A549 (cell line): ENCODE results near the gene AGBL4. TPM values are rescaled to one million over a fixed set of nuclear protein-coding genes. Genes with fewer than 3 reads are reported as not detected.

Experiments
- ATAC-seq, 2 experiments: fragments of 200-7000 bp in 1 of 2; fragments of >200 bp in 1 of 2; cut with Nextera tagmentation in 1 of 2; cut with Tn5 transposase in 1 of 2; 3 replicates each; pipeline versions ENCODE4 v1.8.0 to v1.9.1; 2018 to 2020; ENCODE audit warnings: mild to moderate bottlenecking in 1 of 2, moderate library complexity in 1 of 2
- CTCF ChIA-PET: fragments of 300-600 bp; sonication (Branson Sonifier 250); formaldehyde crosslinking; extraction: SDS; loops from one replicate; lab custom pipeline; 2021; ENCODE audit warnings: antibody characterized with exemption, inconsistent platforms; lab: Yijun Ruan, JAX
- POLR2A ChIA-PET: fragments of 350-600 bp; formaldehyde crosslinking; extraction: SDS; loops from one replicate; lab custom pipeline; 2021; ENCODE audit warnings: antibody characterized with exemption, inconsistent platforms; lab: Yijun Ruan, JAX
- DNase-seq, 2 experiments: peaks; one replicate each; pipeline versions ENCODE4 v3.0.0 to v3.0.0-alpha.2; 2011 to 2016; ENCODE audit warnings: low read depth in 1 of 2, low spot score in 1 of 2
- FAIRE-seq: peaks from 2 replicates; lab custom pipeline; 2011; peaks lifted over from hg19 to GRCh38; lab: Jason Lieb, UNC
- H3K27ac ChIP-seq, 2 experiments: fragments of >200 bp; sonication (Bioruptor Twin); formaldehyde crosslinking; 3 replicates each; pipeline ENCODE4 v1.5.1; 2016 to 2017
- H3K4me1 ChIP-seq: fragments of >200 bp; sonication (Bioruptor Twin); formaldehyde crosslinking; 3 replicates; pipeline ENCODE4 v1.6.1; 2016
- H3K4me2 ChIP-seq: fragments of >200 bp; sonication (Bioruptor Twin); formaldehyde crosslinking; 3 replicates; pipeline ENCODE4 v1.6.1; 2016
- H3K4me3 ChIP-seq: fragments of >200 bp; sonication (Bioruptor Twin); formaldehyde crosslinking; 3 replicates; pipeline ENCODE4 v1.5.1; 2016
- H3K9me3 ChIP-seq: fragments of >200 bp; sonication (Bioruptor Twin); formaldehyde crosslinking; 3 replicates; pipeline ENCODE4 v1.6.1; 2016
- CBX8 ChIP-seq: fragments of 200-600 bp; sonication (generic); IDR thresholded peaks from 2 replicates; pipeline ENCODE4 v1.6.1; 2016
- CHD4 ChIP-seq: fragments of 200-600 bp; sonication (generic); IDR thresholded peaks from 2 replicates; pipeline ENCODE4 v1.6.1; 2016; ENCODE audit warnings: antibody characterized with exemption, mild to moderate bottlenecking, borderline replicate concordance
- EHMT2 ChIP-seq: fragments of 200-600 bp; sonication (generic); IDR thresholded peaks from 2 replicates; pipeline ENCODE4 v1.6.1; 2016; ENCODE audit warnings: antibody characterized with exemption, low read depth, mild to moderate bottlenecking, moderate library complexity
- EP300 ChIP-seq, 2 experiments: fragments of >200 bp; sonication (Bioruptor Twin); formaldehyde crosslinking; IDR thresholded peaks; 2 replicates in 1 of 2; 3 replicates in 1 of 2; pipeline ENCODE4 v1.6.1; 2016 to 2017
- ESRRA ChIP-seq: fragments of 150-350 bp; IDR thresholded peaks from 2 replicates; pipeline ENCODE4 v1.6.1; 2014; ENCODE audit warnings: mild to moderate bottlenecking, low read length, borderline replicate concordance
- FOXS1 ChIP-seq: fragments of 250-450 bp; sonication (Bioruptor Pico); IDR thresholded peaks from 2 replicates; pipeline ENCODE4 v1.5.0; 2020; ENCODE audit warnings: mild to moderate bottlenecking, moderate library complexity
- GATA3 ChIP-seq: IDR thresholded peaks from 2 replicates; pipeline ENCODE4 v1.6.1; 2012; ENCODE audit warnings: borderline replicate concordance
- HDAC2 ChIP-seq: fragments of 200-600 bp; sonication (generic); IDR thresholded peaks from 2 replicates; pipeline ENCODE4 v1.6.1; 2016
- HEYL ChIP-seq: fragments of 250-450 bp; sonication (Bioruptor Pico); IDR thresholded peaks from 2 replicates; pipeline ENCODE4 v1.8.0; 2021; ENCODE audit warnings: mild to moderate bottlenecking, moderate library complexity
- HOXA7 ChIP-seq: fragments of 250-450 bp; sonication (Bioruptor Pico); IDR thresholded peaks from 2 replicates; pipeline ENCODE4 v1.5.0; 2020; ENCODE audit warnings: mild to moderate bottlenecking, moderate library complexity
- HOXB5 ChIP-seq: fragments of 250-450 bp; sonication (Bioruptor Pico); IDR thresholded peaks from 2 replicates; pipeline ENCODE4 v1.5.0; 2020; ENCODE audit warnings: mild to moderate bottlenecking, moderate library complexity
- MYC ChIP-seq: IDR thresholded peaks from 2 replicates; pipeline ENCODE4 v1.6.1; 2012; ENCODE audit warnings: mild to moderate bottlenecking, inconsistent platforms, low read length, improper control_type of control experiment, borderline replicate concordance
- NPAS2 ChIP-seq: fragments of 250-450 bp; sonication (Bioruptor Pico); IDR thresholded peaks from 2 replicates; pipeline ENCODE4 v1.8.0; 2022; ENCODE audit warnings: mild to moderate bottlenecking, moderate library complexity, borderline replicate concordance
- POLR2A ChIP-seq: IDR thresholded peaks from 2 replicates; pipeline ENCODE4 v1.6.1; 2012; ENCODE audit warnings: mild to moderate bottlenecking, low read length
- POLR2AphosphoS2 ChIP-seq: conservative IDR thresholded peaks from 2 replicates; pipeline ENCODE4 v1.6.1; 2012; ENCODE audit warnings: low read length, improper control_type of control experiment, inconsistent platforms
- RAD21 ChIP-seq, 2 experiments: fragments of >200 bp in 1 of 2; sonication (Bioruptor Twin) in 1 of 2; formaldehyde crosslinking in 1 of 2; IDR thresholded peaks in 1 of 2; conservative IDR thresholded peaks in 1 of 2; 2 replicates in 1 of 2; 3 replicates in 1 of 2; pipeline ENCODE4 v1.6.1; 2012 to 2018; ENCODE audit warnings: inconsistent platforms in 1 of 2
- RCOR1 ChIP-seq: fragments of 150-350 bp; IDR thresholded peaks from 2 replicates; pipeline ENCODE4 v1.6.1; 2014; ENCODE audit warnings: antibody characterized with exemption, low read length, low read depth
- RNF2 ChIP-seq: fragments of 200-600 bp; sonication (generic); IDR thresholded peaks from 2 replicates; pipeline ENCODE4 v1.6.1; 2016; ENCODE audit warnings: low read depth, mild to moderate bottlenecking, antibody characterized with exemption, moderate library complexity, borderline replicate concordance
- ZSCAN20 ChIP-seq: fragments of 250-450 bp; sonication (Bioruptor Pico); IDR thresholded peaks from 2 replicates; pipeline ENCODE4 v1.8.0; 2022; ENCODE audit warnings: mild to moderate bottlenecking, moderate library complexity
- WGBS: methylation state at CpG from one replicate; pipeline ENCODE4 v1.1.6; 2017; ENCODE audit errors: missing lambda C conversion rate; 5-methylcytosine and 5-hydroxymethylcytosine counted together
- polyA plus RNA-seq, 4 experiments: library from polyadenylated mRNA; depleted of rRNA in 3 of 4; stranded (reverse); fragments of >200 nt; fragmentation: RNase III in 1 of 4; extraction: RNeasy Plus Mini Kit Qiagen cat#74134 plus additional on column Dnase treatment in 1 of 4; gene quantifications; 2 replicates in 3 of 4; 3 replicates in 1 of 4; pipeline ENCODE4 v1.2.3, GENCODE V29; 2011 to 2017
- TF ChIP-seq, protein P1 (sequence below): fragments of >200 bp; sonication (Bioruptor Twin); formaldehyde crosslinking; IDR thresholded peaks from 3 replicates; pipeline ENCODE4 v1.6.1; 2016
- TF ChIP-seq, protein P2 (sequence below): fragments of >200 bp; sonication (Bioruptor Twin); formaldehyde crosslinking; IDR thresholded peaks from 2 replicates; pipeline ENCODE4 v1.6.1; 2016
- TF ChIP-seq, protein P3 (sequence below): IDR thresholded peaks from 2 replicates; pipeline ENCODE4 v1.6.1; 2012; ENCODE audit warnings: low read depth, borderline replicate concordance

The AGBL4 gene
- polyA plus RNA-seq, 2 of the 4 experiments (the other 2 are of a cell fraction), result not detected

DNA sequence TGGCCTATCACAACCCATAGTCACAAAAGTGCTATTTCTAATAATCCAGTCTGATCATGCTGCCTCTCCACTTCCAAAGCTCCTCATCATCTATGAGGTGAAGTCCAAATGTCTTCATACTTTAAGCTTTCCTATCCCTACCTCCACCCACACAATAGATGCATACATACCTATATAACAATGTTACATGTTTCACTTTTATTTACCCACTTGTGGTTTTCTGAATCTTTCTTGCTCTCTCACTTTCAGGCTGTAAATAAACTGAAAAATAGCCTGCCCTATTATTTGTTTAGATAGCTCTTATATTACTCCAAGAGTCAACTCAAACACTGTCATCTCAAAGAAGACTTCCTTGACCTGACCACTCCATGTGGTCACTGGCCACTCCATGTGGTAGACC lies 840.3 kb downstream of the AGBL4 start:
- CTCF ChIA-PET, result no interaction called here
- ATAC-seq, result no peak

DNA sequence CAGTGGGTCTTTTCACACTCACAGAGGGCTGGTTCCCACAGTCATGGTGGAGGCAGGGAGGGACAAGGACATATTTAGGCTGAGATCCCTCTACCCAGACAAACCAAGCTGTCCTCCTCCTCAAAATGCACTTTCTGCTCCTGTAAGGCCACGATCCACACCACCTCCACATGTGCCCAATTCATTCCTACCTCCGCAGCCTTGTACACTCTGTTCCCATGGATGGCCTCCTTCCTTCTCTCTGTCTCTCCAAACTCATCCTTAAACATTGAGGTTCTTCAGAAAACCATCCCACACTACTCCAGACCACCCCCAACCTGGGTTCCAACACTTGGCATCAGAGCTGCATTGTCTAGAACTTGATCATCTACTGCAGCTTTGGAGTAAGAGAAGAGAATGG lies 842.7 kb downstream of the AGBL4 start:
- POLR2A ChIA-PET, result no interaction called here
- Histone ChIP-seq H3K4me1 (no peaks in the 10 kb centered on the region), H3K4me2 (no peak overlapping the region), H3K9me3 (no peaks in the 10 kb centered on the region), H3K27ac (no peak overlapping the region), H3K4me3 (no peak overlapping the region)
- WGBS, result 0% methylated on average over 2 of the region's 2 CpGs
- DNase-seq (no peak), ATAC-seq (no peak), FAIRE-seq (no peak)
- TF ChIP-seq ZSCAN20 (CRISPR knock-in tag) (no peak), HDAC2 (no peak), MYC (no peak), HOXB5 (no peak)
- CTCF ChIA-PET, result no interaction called here

More for the DNA sequence above, 840.3 kb downstream of the AGBL4 start:
- Histone ChIP-seq H3K4me3 (no peak overlapping the region), H3K4me2 (no peak overlapping the region), H3K27ac (no peak overlapping the region), H3K9me3 (no peaks in the 10 kb centered on the region), H3K4me1 (no peaks in the 10 kb centered on the region)
- TF ChIP-seq POLR2AphosphoS2 (no peak), EP300 (IDR thresholded peaks at IDR 0.05) (no peak), HEYL (CRISPR knock-in tag) (no peak), HOXA7 (CRISPR knock-in tag) (no peak), CHD4 (no peak)
- TF ChIP-seq, protein P1, sequence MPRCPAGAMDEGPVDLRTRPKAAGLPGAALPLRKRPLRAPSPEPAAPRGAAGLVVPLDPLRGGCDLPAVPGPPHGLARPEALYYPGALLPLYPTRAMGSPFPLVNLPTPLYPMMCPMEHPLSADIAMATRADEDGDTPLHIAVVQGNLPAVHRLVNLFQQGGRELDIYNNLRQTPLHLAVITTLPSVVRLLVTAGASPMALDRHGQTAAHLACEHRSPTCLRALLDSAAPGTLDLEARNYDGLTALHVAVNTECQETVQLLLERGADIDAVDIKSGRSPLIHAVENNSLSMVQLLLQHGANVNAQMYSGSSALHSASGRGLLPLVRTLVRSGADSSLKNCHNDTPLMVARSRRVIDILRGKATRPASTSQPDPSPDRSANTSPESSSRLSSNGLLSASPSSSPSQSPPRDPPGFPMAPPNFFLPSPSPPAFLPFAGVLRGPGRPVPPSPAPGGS, result no peak
- no peak for FAIRE-seq
- DNase-seq, result no peak
- POLR2A ChIA-PET, result no interaction called here

DNA sequence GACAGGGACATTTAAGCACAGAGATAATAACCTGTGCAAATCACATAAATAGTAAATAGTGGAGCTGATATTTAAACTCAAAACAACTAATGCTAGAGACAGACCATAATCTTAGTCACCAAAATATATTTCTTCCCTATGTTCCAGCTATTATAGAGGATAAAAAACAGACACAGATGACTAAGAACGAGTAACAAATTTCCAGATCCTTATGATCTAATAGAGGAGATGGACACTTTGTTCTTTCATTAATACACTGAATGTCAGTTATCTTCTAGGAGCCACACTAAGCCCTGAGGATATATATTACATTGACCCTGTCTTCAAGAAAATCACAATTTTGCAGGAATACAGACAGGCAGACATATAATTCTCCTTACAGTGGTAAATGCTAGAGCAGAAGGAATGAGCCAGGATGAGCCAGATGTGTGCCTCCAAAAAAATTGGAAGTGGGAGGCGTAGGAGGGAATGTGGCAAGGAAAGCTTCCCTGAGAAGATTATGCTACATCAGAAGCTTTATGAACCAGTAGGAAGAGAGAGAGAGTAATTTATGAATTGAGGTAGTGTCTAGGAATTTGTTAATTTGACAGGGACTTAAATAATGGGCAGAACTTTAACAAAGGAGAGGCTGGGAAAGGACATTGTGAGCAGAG lies 851.7 kb downstream of the AGBL4 start:
- FAIRE-seq (no peak), ATAC-seq (no peak), DNase-seq (no peak)
- Histone ChIP-seq H3K9me3 (no peaks in the 10 kb centered on the region), H3K4me3 (no peak overlapping the region), H3K4me2 (no peak overlapping the region), H3K4me1 (no peaks in the 10 kb centered on the region), H3K27ac (no peak overlapping the region)
- POLR2A ChIA-PET, result no interaction called here
- no peak for TF ChIP-seq EHMT2
- no peak for TF ChIP-seq CHD4
- TF ChIP-seq NPAS2 (CRISPR knock-in tag), result no peak
- TF ChIP-seq GATA3, result no peak
- TF ChIP-seq, protein P2, sequence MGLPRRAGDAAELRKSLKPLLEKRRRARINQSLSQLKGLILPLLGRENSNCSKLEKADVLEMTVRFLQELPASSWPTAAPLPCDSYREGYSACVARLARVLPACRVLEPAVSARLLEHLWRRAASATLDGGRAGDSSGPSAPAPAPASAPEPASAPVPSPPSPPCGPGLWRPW, result no peak
- no peak for TF ChIP-seq FOXS1 (CRISPR knock-in tag)
- no peak for TF ChIP-seq RCOR1
- TF ChIP-seq ESRRA, result no peak
- no peak for TF ChIP-seq CBX8
- TF ChIP-seq HOXB5, result no peak
- TF ChIP-seq RNF2, result no peak
- TF ChIP-seq POLR2A, result no peak
- TF ChIP-seq RAD21 (conservative IDR thresholded peaks at IDR 0.05 in 1 of 2, IDR thresholded peaks at IDR 0.05 in 1 of 2), result no peak
- TF ChIP-seq HOXA7 (CRISPR knock-in tag), result no peak
- TF ChIP-seq, protein P3, sequence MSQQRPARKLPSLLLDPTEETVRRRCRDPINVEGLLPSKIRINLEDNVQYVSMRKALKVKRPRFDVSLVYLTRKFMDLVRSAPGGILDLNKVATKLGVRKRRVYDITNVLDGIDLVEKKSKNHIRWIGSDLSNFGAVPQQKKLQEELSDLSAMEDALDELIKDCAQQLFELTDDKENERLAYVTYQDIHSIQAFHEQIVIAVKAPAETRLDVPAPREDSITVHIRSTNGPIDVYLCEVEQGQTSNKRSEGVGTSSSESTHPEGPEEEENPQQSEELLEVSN, result no peak
- WGBS, result 7% methylated on average over 2 of the region's 2 CpGs
- CTCF ChIA-PET, result no interaction called here
